Left renal pelvis (tissue), 4 donors: Measurements from ENCODE around the gene PEPD. TPM values are rescaled to one million over a fixed set of nuclear protein-coding genes. Genes with fewer than 3 reads are reported as not detected.

ENCODE experiments used
- DNase-seq, 4 donors: peaks; one replicate each; pipeline ENCODE4 v3.0.0-alpha.2; 2013; ENCODE audit warnings: low read depth in 4 of 4, low spot score in 3 of 4
- polyA plus RNA-seq, 4 donors: library from polyadenylated mRNA; unstranded; fragments of 120-200 nt; gene quantifications; one replicate each; pipeline ENCODE4 v1.2.1, GENCODE V29; 2013; ENCODE audit not compliant: insufficient read length in 4 of 4

Gene PEPD
- polyA plus RNA-seq, 4 donors = 56.0 to 122 (median 95.0) TPM

DNA sequence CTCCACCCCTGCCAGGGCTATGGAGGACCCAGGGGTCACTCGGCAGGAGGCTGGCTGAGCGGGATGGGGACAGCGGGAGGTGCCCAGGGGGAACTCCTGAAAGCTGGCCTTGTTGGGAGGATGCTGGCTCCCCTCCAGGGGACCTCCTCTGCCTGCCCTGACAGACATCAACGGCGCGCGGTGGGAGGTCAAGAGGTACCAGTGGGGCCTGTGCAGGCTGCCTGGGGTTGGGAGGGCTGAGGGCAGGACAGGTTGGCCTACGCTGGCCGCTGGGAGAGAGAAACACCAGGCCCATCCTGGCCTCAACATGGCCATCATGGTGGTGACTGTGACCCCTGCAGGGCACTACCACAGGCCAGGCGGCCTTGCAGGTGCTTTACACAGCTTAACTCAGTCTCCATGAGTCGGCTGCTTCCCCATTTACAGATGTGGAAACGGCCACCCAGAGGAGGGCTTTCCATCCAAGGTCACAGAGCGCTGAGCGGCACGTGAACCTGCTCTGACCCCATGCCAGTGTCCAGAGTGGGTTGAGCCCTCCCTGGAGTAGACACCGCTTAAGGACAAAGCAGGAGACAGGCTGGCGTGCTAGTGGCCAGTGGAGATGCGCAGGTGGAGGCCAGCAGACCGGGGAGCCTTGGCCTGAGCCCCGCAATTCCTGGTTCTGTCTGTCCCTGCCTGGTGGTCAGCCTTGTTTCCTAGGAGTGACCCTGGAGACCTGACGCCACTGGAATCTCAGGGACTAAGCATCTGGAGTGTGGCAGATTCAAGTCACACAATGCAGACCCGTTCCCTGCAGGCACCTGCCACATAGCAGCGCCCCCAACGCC, 120.5 kb downstream of the PEPD start:
- DNase-seq = no peak

DNA sequence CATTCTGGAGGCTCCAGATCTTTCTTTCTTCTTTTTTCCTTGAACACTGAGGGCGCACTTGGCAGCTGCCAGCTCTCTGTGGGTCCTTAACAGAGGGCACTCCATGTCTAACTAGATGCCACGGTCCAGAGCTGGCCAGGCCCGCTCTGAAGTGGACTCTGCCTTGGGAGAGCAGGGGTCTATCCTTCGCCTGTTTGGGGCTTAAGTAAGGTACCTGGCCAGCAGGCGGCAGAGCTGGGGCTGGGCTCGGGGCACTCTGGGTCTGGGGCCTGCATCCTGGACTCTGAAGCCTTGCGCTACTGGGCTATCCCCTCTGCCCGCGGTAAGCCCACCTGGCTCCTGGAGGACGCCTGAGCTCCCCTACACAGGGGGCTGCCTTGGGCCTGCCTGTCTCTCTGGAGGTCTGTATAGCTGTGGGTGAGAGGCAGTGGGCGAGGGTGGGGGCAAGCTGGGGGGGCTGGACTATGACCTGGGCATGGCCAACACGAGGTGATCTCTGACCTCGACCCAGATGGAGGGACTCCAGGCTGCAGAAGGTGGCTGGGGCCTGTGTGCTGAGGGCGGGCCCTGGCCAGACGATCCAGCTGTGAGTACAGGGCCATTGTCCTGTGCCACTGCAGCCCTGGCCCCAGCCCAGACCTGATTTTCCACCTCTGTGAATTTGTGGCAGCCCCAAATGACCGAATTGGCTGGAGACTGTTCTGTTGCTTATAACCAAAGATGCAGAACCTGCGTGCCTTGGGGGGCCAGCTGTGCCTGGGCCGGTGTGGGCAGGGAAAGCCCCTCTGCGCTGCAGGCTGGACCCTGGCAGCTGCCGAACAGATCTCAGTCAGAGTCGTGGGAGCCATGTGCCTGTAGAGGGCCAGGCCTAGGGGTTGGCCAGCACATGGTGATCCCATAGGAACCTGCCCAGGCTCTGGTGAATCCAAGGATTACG, 121.6 kb downstream of the PEPD start:
- DNase-seq = no peak

DNA sequence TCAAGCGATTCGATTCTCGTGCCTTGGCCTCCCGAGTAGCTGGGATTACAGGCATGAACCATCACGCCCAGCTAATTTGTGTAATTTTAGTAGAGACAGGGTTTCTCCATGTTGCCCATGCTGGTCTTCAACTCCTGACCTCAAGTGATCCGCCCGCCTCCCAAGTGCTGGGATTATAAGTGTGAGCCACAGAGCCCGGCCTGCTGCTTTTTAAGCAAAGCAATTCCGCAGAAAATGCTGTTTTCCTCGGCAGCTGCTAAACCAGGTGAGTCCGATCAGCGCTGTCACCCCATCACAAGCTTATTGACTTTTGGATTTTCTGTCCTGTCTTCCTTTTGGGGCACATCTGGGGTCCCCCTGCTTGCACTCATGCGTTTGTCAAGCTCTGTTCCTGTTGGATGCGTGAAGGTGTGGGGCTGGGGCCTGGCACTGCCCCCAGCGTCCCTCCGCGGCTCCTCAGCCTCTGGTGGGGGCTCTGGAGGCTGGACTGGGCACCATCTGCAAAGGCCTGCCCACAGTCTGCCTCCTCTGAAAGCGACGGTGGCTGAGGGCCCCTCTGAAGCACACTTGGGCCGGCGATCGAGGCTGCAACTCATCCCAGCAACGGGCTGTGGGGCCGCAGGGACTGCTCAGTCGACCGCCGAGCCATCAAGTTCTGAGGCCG, 122.4 kb downstream of the PEPD start:
- no peak for DNase-seq

DNA sequence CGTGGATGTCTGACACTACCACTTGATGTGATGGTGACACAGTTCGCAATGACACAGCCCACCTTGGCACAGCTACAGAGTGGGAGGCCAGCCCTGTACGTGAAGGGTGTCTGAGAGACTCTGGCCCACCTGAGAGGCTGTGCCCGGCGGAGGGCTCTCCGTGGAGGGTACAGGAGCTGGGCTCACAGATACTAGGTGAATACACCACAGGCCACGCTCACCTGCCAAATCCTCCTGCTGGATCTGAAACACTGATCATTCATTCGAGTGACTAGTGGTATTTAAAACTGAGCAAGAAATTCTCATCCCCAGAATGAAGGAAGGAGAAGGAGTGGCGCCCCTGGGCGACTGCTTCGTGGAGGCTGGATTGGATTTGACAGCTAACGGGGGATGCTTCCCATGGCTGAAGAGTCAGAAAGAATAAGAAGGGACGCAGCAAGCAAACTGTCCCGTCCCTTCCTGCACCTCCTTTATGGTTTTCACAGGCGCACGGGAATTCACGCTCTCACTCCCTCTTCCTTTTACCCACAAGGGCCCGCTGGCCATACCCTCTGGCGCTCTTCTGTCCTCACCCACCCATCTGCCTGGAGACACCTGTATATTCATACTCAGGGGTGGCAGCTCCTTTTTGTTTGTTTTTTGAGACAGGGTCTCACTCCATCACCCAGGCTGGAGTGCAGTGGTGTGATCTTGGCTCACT, 123.1 kb downstream of the PEPD start:
- DNase-seq = no peak

DNA sequence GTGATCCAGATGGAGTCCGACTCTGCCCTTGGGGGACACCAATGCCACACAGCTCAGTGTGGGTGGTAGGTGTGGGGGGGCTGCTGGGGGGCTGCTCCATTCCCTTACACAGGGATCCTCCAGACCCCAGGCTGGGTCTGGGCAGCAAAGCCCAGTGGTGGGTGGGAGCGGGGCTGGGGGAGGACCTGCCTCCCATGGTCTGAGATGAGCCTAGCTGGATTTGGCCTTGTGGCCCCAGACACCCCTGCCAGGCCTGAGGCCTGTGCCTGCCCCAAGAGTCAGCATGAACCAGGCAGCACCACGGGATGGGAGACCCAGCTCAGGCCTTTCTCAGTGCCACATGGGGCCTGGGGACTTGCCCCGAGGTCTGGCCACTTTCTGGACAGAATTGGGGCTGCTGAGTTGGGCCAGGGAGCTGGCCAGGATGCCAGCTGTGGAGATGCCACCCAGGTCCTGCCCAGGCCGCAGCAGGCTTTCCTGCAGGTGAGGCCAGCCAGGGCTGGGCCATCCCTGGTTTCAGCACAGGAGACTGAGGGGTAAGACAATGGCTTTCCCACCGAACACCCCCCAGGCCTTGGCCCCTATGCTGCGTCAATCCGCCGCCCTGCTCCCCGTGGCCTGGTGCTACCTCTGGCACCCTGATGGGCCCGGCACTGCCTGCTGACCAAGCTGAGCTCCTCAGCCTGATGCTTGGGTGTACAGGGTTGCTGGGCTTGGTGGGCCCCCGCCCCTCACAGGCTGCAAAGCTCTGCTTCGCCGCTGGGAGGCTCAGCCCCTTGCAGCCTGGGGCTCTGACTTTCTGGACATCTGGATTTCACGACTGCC, 123.8 kb downstream of the PEPD start:
- no peak for DNase-seq

DNA sequence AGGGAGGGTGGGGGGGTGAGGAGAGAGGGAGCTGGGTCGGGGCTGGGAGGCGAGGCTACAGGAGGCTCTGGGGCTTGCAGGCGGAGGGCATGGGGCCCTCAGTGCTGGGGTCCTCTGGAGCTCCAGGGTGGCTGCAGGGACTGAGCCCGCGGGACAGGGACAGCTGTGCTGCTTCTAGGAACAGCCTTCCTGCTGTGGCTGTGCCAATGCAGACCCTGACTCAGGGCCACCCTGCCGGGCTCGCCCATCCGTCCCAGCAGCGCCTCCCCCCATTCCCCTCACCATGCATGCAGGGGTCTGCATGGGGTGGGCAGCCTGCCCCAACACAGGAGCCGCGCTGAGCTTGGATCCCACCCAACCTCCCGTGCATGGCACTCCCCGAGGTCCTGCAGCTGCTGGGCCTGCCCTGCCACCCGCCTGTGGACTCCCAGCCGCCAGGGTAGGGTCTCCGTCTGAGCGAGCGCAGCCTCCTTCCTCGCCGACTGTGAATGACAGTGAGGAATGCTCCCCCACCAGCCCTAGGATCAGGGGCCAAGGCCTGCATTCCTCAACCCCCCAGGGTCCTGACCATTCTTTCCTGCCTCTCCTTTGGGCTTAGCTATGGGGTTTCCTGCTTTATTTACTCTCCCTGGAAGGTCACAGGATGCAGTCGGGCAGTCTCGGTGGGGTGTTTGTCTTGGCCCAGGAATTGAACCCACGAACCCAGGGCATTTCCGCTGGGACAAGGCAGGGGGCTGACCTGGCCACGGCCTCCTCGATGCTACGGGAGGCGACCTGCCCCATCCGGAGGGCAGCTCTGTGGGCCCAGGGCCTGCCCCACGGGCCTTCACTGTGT, 124.7 kb downstream of the PEPD start:
- no peak for DNase-seq

DNA sequence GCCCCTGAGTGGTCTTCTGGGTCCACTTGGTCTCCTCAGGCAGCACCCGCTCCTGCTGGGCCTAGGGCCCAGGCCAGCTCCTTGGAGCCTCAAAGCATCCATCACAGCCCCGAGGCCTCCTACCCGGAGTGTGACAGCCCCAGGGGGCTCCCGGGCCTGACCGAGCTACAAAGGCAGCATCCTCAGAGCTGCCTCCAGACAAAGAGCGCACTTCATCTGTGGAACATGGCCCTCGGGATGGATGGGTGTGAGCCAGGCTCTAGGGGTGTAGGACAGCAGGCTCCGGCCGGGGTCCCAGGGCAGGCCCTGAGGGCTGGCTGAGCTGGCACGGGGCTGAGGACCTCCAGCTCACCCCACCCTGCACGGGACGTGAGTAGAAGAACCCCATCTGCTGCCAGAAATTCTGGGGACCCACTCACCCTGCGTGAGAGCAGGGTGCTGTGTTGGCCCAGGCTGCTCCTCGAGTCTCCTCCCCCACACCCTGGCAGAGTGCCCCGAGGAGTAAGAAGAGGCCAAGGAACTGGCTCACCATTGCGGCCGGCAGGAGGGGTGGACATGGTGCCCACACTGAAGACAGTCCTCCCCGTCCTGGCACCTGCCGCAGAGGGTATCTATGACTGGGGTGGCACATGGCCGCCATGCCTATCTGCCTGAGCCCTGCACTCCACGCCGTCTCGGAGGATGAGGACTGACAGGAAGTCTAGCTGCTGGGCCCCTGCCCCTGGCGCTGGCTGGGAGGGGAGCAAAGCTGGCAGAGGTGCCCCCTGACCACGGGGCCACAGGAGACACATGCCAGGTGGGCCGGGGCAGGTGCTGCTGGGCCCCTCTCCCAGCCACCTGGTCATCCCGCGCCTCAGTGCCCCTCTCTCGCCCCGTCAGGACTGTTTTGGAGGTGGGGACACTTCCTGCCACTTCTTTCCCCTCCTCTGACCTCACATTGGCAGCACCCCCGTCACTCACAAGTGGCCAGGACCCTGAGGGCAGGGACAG, 125.7 kb downstream of the PEPD start:
- DNase-seq = no peak

DNA sequence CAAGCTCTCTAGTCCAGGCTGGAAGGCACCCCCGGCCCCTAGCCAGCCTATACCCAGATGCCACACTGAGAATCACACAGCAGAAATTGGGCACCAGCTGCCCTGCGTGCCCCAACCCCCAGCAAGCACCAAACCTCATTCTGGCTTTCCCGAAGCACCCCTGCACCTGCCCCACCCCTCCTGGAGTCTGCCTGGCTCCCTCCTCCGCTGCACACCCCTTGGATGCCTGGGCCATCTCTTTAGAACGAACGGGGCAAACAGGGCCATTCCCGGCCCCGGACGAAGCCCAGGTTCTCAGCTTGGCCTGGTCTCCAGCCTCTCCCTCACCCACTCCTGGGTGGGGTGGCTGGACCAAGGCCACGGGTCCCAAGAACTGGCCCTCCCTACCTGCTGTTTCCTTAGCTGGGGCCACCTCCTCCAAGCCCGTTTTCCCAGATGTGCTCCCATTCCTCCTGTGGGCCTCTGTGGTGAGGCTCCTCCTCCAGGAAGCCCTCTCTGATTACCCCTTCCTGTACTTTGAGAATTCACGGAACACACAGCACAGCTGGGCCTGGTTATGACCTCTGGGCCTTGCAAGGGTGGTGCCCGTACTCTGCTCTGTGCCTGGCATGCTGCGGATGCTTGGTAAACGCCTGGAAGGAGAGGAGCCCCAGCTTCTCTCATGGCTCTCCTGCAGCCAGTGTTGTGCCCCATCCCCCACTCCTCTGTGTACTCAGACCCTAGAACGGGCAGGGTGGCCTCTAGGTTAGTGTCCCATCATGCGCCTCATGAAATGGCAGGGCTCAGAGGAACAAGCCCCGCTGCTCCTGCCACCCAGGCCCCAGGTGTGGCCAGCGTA, 126.6 kb downstream of the PEPD start:
- DNase-seq = no peak

DNA sequence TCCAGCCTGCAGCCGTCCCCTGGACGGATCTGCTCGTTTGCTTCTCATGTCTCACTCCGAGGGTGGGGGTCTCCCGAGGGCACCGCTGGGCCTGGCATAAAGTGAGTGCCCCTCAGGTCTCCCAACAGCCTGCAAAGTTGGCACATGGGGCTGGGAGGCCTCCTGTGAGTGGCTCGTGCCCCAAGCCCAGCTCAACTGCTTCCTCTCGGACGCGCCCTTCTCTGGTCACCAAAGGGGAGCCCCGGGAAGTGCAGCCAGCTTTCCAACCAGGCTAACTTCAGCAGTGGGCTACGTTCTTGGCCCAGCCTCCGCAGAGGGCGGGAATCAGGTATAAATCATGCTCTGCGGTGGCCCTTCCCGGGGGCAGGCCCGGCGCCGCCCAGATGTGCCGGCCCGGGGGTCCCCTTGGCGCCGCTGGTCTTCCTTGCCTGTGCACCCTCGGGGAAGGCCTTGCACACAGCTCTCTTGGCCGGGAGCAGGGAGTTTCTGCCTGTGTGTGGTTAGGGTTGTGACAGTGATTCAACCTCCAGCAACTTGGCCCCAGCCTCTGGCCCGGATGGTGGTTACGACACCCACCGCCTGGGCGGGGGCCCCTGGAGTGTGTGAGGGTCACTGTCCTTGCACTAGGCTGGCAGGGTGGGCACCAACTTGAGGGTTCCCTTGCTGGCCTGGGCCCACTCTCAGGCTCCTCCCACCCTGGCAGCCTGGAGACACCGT, 127.4 kb downstream of the PEPD start:
- DNase-seq = no peak

DNA sequence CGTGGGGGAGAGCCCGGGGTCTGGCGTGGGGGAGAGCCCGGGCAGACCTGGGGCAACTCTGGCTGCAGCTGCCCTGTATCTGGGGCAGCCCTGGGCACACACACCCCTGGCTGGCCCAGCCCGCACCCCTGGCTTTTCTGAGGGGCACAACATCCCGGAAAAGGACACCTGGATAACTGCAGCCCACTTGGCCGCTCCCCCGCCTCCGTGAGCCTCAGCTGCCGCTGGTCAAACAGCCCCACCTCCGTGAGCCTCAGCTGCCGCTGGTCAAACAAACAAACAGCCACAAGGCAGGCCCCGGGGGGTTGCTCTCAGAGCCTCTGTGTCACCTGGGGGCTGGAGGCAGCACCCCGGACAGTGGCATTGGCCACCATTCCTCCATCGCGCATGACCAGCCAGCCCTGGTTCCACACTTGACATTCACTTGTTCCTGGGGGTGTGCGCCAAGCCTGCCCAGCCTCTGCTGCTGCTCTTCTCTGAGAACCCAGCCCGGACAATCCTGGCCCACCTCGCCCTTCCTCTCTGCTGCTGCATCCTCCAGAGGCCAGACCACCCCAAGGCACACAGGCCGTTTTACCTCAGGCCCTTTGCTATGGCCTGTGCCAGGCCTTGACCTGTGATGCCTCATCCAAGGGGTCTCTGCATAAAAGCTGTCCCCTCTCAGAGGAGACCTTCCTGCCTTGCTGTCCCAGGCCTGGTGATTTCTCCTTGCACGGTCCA, 128.1 kb downstream of the PEPD start:
- no peak for DNase-seq

DNA sequence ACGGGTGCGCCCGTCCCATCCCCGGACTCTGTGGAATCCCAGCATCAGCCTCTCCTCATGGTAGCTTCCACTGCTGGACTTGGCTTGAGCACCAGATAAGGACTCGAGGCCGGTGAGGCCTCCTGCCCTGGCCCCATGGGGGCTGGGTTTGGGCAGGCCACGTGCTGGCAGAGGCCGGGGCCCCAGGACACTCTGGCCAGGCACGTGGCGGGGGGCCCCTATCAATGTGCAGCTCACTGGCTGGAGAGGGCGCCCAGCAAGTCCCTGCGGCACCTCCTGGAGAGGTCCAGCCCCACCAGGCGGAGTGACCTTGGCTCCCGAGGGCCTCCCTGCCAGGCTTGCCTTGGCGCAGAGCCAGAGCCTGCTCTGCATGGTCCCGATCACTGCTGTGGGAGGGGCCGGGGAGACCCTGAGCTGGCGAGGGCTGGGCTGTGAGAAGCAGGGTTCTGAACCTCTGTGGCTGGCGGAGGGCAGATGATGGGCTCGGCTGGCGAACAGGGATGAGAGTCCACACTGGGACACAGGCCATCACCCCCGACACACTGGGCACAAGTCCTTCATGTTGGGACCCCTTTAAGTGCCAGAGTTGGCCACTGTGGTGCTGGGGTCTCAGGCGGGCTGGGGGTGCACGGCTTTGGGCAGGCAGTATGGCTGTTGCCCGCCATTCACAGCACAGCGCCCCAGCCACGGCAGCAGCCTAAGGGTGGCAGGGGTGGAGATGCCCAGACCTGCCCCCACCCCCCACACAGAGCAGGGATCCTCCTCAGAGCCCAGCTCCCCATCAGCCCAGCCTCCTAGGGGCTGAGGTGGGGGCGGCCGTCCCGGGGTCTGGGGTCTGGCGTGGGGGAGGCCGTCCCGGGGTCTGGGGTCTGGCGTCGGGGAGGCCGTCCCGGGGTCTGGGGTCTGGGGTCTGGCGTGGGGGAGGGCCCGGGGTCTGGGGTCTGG, 129.0 kb downstream of the PEPD start:
- DNase-seq = no peak

DNA sequence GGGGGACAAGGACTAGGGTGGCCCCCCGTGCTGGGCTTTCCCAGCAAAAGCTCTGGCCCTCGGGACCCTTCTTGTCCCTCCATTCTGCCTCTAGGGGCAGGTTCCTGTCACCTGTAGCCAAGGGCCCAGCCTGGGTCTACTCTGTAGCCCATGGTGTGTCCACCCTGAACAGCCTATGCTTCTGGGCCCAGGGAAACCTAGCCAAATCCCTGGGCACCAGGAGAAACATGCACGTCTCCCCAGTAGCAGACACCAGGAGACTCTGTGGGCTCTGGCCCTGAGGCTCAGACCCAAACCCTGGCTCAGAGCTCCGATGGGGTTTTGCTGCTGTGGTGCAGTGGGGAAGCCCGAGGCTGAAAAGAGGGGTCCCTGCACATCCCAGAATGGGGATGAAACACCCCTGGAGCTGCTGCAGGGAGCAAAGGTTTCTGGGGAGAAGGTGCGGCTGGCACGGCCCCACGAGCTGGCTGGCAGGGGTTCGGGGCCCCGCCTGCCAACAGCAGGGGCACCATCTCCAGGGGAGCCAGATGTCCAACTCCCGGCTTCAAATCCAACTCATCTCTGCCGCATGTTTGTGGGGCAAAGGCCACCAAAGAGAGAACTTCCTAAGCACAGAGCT, 129.9 kb downstream of the PEPD start:
- no peak for DNase-seq

DNA sequence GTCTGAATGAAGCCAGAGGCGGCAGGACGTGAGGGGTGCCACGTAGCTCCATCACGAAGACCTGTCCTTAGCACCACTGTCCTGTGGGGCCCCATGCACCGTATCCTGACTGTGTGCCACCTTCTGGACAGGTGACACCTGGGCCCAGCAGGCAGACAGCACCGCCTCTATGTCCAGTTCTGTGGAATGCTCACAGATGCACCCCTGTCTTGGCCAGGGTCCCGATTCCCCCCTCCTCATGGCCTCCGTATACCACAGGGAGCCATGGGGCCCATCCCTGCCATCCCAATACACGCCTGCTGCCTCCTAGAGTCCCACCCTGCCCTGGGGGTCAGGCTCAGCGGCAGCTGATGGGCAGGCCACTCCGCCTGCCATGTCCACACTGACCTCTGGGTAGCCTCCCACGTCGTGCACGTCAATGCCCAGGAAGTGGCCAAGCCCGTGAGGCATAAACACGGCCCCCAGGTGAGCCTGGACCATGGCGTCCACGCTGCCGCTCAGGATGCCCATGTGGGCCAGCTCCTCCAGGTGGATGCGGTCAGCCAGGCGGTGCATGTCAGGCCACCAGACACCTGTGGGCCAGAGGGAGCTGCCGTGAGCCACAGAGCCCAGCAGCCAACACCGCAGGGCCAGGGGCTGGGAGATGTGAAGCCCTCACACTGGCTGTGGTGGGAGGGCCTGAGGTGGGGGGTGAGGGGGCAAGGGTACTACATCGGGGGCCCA, 130.5 kb downstream of the PEPD start:
- no peak for DNase-seq
